Superior temporal gyrus (tissue), 1 donor: ENCODE measurements around the gene RAB28.
"Not testable (repeated sequence)": the region's sequence is repeated elsewhere in the genome, so short reads cannot be mapped to it uniquely, and the experiment has no call there.

ENCODE experiments used
- DNase-seq: peaks from one replicate; pipeline ENCODE4 v3.0.0-alpha.2; 2016; ENCODE audit errors: extremely low spot score

The RAB28 gene

DNA sequence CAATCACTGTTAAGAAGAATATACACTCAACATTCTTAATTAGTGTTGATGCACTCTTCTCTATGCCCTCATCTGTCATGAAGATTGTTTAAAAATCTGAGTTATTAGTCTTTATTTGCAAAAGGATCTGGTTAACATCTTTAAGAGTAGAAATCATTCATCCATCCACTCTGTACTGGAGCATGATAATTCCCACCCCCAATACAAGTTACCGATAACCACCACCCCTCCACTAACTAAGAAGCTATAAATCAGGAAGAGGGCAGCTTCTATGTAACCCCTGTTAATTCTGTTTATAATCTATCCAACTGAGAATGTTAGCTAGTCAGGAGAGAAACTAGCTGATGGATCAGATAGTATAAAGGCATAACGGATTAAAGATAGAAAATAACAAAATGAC lies 34.5 kb downstream of the RAB28 start:
- DNase-seq = no peak

DNA sequence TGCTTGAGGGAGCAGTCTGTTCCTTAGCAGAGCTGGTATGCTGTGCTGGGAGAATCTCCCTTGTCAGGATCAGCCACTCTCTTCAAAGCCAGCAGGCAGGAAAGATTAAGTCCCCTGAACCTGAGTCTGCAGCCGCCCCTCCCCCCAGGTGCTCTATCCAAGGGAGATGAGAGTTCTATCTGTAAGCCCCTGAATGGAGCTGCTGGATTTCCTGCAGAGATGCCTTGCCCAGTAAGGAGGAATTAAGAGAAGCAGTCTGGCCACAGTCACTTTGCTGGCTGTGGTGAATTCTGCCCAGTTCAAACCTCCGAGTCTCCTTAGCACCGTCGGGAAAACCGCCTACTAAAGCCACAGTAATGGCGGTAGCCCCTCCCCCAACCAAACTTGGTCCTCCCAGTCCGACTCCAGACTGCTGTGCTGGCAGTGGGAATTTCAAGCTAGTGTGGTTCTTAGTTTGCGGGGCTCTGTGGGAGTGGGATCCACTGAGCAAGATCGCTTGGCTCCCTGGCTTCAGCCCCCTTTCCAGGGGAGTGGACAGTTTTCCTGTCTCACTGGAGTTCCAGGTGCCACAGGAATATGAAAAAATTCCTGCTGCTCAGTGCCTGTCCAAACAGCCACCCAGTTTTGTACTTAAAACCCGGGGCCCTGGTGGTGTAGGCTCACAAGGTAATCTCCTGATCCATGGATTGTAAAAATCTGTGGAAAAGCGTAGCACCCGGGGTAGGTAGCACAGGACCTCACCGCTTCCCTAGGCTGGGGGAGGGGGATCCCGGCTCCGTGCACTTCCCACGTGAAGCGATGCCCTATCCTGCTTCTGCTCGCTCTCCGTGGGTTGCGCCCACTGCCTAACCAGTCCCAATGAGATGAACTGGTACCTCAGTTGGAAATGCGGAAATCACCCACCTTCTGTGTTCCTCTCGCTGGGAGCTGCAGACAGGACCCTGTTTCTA lies 38.0 kb downstream of the RAB28 start:
- DNase-seq = no peak

DNA sequence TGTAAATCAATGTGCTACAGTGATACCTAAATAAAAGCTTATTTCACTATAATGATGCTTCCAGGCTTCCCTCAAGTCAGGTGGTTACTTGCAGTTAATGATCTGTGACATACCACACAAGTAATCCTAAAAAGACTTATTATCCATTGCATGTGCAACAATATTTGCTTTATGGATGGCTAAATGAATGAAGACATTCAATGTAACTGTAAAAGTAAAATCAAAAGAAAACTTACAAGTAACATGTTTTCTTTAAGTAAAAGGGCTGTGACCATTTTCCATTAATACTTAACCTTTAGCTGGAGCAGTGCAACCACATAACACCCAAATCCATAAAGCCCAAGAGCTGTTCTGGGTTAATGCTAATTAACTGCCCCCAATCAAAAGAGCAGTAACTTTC lies 42.6 kb downstream of the RAB28 start:
- DNase-seq = no peak

DNA sequence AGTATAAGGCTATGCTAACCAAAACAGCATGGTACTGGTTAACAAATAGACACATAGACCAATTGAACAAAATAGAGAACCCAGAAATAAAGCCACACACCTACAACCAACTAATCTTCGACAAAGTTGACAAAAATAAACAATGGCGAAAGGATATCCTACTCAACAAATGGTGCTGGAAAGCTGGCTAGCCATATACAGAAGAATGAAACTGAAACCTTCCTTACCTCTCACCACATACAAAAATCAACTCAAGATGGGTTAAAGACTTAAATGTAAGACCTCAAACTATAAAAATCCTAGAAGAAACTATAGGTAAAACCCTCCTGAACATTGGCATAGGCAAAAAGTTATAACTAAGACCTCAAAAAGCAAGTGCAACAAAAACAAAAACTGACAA lies 47.2 kb downstream of the RAB28 start:
- no peak for DNase-seq

DNA sequence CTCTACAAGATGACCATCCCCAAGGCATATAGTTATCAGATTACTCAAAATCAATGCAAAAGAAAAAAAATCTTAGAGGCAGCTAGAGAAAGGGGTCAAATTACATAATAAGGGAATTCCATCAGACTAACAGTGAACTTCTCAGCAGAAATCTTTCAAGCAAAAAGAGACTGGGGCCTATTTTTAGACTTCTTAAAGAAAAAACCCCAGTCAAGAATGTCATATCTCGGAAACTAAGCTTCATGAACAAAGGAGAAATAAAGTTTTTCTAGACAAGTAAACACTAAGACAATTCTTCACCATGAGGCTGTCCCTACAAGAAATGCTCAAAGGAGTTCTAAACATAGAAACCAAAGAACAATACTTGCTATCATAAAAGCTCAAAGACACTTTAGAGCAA lies 51.7 kb downstream of the RAB28 start:
- DNase-seq = no peak

DNA sequence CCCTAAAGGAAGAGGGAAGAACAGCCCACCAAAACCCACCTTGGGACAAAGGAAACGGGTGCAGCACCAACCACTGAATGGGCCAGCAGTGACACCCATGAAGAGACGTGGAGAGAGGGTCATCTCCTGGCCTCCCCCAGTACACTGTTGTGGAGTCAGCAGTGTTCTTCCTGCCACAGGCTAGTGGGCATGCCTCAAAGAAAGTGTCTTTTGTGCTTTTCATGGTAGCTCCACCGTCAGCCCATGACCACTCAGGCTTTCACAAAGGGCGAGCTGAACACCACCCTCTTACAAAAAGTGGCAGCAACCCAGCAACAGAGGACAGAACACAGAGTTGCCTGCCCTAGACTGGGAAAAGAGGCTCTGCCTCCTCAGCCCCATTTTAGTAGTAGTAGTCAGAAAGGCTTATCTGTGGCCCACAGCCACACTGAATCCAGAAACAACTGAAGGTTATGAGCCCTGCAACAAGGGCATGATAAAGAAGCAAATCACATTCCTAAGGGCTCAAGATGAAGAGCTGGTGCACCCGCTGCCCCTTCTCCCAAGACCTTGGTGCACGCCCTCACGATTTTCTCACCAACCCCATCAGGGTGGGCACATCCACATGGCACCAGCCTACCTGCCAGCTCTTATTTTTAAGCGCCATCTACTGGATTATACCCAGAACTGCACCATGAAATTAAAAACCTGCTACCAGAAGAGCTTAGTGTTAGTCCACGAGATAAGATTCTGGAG lies 53.1 kb downstream of the RAB28 start:
- no peak for DNase-seq

DNA sequence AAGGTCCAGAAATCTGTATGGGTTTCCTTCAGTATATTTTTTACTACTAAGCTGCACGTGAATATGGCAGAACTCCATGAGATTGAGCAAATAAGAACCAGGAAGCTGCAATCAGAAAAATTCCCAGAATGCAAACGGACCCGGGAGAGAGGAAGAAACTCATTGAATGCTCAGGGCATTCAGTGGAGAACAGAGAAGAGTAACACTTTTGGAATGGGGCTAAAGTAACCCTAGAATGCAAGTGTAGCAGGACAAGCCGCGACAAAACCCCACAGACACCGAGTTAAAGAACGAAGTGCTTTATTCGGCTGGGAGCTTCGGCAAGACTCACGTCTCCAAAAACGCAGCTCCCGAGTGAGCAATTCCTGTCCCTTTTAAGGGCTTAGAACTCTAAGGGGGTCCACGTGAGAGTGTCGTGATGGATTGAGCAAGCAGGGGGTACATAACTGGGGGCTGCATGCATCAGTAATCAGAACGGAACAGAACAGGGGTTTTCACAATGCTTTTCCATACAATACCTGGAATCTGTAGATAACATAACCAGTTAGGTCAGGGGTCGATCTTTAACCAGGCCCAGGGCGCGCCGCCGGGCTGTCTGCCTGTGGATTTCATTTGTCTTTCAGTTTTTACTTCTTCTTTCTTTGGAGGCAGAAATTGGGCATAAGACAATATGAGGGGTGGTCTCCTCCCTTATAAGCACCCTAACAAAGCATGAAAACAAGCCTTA lies 56.4 kb downstream of the RAB28 start:
- no peak for DNase-seq

DNA sequence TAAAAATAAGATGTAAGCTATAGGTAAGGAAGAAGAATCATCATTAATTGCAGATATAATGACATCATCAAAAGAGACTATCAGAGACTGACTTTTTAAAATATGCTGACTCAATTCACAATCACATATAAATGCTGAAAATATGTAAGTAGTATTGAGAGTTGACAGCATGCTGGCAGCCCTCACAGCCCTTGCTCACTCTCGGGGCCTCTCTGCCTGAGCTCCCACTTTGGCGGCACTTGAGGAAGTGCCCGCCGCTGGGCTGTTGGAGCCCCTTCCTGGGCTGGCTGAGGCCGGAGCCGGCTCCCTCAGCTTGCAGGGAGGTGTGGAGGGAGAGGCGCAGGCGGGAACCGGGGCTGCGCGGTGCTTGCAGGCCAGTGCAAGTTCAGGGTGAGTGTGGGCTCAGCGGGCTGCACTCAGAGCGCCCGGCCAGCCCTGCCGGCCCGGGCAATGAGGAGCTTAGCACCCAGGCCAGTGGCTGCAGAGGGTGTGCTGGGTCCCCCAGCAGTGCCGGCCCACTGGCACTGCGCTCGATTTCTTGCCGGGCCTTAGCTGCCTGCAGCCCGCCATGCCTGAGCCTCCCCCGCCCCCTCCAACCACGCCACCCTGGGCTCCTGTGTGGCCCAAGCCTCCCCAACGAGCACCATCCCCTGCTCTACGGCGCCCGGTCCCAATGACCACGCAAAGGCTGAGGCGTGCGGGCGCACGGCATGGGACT lies 68.9 kb downstream of the RAB28 start:
- no peak for DNase-seq

DNA sequence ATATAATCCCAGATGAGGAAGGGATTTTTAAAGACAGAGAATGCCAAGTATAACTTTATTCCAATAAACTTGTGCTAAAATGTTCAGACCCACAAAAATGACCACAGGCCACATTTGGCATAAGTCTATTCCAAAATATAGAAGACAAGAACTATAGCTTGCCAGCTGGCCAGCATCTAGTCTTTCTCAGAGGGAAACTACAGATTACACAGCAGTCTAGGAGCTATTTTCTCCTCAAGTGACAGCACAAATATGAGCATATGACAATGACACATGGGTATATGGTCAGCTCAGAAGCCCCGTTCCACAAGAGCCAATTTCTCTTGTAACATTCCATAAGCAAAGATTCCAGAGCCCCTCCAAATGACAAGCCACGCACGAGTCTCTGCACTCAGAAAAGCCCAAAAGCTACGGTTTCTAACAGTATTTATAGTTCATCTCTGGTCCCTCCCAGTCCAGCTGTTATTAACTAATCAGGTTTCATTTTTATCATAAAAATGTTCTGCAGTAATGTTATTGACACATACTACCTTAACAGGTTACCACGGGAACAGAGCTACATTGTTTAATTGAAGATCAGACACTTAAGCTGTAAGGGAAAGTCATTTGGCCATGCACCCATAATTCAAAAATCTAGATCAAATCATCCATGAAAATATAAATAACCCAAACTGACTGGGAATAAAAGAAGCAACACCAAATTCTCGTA lies 70.3 kb downstream of the RAB28 start:
- peak; percentile 29 for DNase-seq

DNA sequence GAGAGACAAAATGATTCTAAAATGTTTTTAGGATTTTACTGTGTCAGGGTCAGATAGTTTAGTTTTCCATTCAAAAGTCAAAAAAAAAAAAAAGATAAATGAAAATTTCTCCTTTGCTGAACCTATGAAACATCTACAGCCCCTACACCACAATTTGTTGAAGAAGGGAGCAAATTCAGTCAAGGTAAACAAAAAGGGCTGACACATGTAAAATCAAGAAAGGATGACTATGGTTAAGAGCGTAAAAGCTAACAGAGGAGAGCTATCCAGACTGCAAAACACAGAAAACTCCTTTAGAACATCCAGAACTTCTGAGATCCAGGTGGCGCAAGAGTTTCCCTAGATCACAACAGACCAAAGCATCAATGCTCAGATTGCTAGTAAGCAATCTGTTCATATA lies 72.2 kb downstream of the RAB28 start:
- DNase-seq = no peak

DNA sequence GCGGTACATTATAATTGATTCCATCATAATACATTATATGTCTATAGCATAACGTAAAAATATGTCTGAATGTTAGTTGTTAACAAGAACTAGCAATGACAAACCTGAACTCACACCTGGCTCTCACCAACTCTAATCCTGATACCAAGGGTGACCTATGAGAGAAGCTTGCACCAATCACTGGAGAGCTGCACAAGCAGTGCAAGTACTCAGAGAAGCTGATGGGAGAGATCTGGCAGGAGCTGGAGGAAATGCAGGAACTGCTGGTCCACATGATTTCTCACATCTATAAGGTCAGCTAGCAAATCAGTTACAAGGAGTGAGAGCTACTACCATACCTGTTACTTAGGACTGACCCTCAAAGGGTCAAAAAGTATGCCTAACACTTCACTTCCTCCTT lies 74.8 kb downstream of the RAB28 start:
- no peak for DNase-seq

DNA sequence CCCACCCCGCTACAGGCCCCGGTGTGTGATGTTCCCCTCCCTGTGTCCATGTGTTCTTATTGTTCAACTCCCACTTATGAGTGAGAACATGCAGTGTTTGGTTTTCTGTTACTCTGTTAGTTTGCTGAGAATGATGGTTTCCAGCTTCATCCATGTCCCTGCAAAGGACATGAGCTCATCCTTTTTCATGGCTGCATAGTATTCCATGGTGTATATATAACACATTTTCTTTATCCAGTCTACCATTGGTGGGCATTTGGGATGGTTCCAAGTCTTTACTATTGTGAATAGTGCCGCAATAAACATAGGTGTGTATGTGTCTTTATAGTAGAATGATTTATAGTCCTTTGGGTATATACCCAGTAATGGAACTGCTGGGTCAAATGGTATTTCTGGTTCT lies 78.0 kb downstream of the RAB28 start:
- not testable (repeated sequence) for DNase-seq

DNA sequence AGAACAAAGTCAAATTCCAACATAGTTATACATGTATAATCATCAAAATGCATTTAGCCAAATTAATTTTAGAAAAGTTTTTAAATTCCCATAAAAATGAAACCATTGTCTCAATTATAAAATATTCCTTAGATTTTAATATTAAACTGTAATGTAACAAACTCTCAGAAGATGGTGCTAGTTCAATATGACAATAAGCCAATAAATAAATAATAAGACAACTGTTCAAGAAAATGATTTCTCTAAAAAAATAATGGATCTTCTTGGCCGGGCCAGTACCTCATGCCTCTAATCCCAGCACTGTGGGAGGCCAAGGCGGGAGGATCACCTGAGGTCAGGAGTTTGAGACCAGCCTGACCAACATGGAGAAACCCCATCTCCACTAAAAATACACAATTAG lies 80.3 kb downstream of the RAB28 start:
- no peak for DNase-seq

DNA sequence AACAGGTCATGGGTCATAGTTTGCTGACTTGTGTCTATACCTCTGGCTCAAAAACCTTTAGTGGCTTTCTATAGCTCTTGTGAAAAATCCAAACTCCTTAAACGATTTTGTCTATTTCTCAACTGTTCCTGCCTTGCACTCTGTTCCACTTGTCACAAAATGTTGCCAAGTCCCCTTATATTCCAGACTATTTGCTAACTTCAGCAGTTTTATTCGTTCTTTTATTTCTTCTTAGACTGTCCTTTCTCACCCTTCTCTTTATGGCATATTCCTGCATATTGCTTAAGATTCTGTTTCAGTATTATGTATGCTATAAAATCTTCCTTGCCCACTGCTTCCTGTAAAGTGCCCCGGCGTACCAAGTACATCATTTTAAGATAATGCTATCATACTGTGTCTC lies 80.8 kb downstream of the RAB28 start:
- no peak for DNase-seq

DNA sequence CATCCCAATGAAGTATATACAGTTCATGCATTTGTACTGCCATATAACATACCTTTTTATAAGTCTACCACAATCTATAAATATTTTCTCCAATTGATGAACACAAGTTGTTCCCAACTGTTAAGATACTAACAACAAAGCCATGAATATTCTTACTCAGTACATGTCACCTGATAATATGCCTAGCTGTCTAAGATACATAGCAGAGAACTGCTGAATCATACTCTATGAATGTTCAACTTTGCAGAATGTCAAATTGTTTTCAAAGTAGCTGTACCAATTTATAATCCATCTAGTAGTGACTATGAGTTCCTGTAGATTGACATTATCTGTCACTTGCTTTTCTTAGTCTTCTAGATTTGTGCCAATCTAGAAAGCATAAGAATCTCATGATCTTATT lies 84.9 kb downstream of the RAB28 start:
- no peak for DNase-seq

DNA sequence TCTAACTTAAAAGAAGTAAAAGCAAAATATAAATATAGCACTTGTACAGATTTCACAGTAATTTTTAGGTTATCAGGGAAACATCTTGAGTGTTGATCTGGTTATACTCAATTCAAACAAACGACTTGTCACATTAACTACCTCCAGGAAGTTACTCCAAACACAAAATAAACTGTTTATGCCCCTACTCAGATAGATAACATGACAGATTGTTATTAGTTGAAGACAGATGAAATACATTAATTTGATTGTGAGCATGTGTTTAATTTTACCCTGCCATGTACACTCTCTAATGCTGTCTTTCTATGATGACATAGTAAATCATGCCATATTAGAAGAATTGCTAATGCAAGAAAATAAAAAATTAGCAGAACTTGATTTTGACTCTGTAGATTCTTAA lies 88.0 kb downstream of the RAB28 start:
- no peak for DNase-seq

DNA sequence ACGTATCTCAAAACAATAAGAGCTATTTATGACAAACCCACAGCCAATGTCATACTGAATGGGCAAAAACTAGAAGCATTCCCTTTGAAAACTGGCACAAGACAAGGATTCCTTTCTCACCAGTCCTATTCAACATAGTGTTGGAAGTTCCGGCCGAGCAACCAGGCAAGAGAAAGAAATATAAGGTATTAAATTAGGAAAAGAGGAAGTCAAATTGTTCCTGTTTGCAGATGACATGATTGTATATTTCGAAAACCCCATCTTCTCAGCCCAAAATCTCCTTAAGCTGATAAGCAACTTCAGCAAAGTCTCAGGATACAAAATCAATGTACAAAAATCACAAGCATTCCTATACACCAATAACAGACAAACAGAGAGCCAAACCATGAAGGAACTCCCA lies 94.2 kb downstream of the RAB28 start:
- not testable (repeated sequence) for DNase-seq

DNA sequence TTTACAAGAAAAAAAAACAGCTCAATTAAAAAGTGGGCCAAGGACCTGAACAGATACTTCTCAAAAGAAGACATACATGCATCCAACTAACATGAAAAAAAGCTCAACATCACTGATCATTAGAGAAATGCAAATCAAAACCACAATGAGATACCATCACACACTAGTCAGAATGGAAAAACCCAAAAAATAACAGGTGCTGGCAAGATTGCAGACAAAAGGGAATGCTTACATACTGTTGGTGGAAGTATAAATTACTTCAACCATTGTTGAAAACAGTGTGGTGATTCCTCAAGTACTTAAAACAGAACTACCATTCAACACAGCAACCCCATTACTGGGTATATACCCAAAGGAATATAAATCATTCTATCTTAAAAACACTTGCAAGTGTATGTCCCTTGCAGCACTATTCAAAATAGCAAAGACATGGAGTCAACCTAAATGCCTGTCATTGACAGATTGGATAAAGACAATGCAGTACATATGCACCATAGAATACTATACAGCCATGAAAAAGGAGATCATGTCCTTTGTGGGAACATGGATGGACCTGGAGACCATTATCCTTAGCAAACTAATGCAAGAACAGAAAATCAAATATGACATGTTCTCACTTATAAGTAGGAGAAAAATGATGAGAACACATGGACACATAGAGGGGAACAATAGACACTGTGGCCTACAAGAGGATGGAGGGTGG lies 97.6 kb downstream of the RAB28 start:
- no peak for DNase-seq

DNA sequence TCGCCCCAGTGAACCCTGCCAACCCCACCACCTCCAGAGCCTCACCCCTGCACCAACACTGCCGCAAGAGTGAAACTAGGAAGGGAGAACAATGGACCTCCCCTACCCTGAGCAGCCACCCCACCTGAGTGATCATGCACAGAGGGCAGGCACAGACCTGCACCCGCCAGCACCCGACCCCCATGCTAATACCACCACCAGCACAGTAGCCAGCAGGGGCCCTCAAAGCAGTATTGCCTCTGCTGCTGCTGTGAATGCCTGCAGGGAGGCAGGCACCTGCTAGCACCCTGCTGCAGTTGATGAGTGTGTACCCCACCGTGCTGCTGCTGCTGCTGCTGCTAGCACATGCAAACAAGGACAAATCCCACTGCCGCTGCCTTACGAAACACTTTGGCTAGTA lies 100.1 kb downstream of the RAB28 start:
- no peak for DNase-seq

DNA sequence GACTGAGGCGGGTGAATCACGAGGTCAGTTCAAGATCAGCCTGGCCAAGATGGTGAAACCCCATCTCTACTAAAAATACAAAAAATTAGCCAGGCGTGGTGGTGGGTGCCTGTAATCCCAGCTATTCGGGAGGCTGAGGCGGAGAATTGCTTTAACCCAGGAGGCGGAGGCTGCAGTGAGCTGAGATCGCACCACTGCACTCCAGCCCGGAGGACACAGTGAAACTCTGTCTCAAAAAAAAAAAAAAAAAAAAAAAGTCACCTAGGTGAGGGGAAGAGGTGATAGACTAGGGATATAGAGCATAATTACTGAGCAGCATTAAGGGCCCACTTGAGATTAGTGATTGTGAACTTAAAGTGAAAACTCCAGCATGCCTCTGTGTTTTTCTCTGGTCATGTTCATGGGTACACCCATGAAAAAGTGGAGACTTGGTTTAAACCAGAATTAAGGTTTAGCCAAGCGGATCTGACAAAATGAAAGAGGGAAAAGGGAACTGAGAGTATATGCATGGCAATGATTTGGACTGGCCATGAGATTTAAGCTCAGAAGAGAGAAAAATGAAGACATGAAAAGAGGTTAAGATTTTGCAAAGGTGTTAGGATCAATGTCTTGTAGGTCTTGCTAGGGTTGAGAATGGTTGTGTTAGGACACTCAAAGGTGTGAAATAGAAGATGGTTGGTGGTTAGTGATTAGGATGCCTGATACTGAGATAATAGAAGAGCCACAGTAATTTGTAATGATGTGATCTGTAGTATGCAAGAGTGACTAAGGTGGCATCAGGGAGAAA lies 105.0 kb downstream of the RAB28 start:
- DNase-seq = no peak
